PC-9 (cell line): ENCODE measurements around the gene AKR1C4. TPM values are rescaled to one million over a fixed set of nuclear protein-coding genes. Genes with fewer than 3 reads are reported as not detected.

Source experiments
- BruUV-seq: library from RNA; stranded (reverse); fragments of 400-500 nt; replicated peaks from 2 replicates; lab custom pipeline; 2021; lab: Mats Ljungman, UMichigan
- CTCF ChIA-PET: fragments of 300-600 bp; sonication (Branson Sonifier 250); formaldehyde crosslinking; loops from one replicate; lab custom pipeline; 2022; ENCODE audit warnings: antibody characterized with exemption; lab: Charles Lee
- POLR2A ChIA-PET: fragments of 300-600 bp; sonication (Branson Sonifier 250); formaldehyde crosslinking; loops from one replicate; lab custom pipeline; 2022; ENCODE audit warnings: antibody characterized with exemption; ENCODE audit not compliant: unreplicated experiment; lab: Charles Lee
- DNase-seq, 2 experiments: peaks; one replicate each; pipeline versions ENCODE4 v3.0.0 to v3.0.0-alpha.2; 2015 to 2022; ENCODE audit warnings: mixed read lengths in 1 of 2
- H2AFZ ChIP-seq: fragments of 200-600 bp; sonication (generic); 2 replicates; pipeline ENCODE4 v1.8.1; 2017; ENCODE audit warnings: antibody characterized with exemption
- H3F3A ChIP-seq: fragments of 200-600 bp; sonication (generic); 2 replicates; pipeline ENCODE4 v1.8.1; 2017; ENCODE audit warnings: antibody characterized with exemption, mild to moderate bottlenecking, low read depth; ENCODE audit not compliant: insufficient read depth
- H3K27ac ChIP-seq: fragments of 200-600 bp; sonication (generic); 2 replicates; pipeline ENCODE4 v1.6.1; 2016; ENCODE audit warnings: mixed run types
- H3K27me3 ChIP-seq: fragments of 200-600 bp; sonication (generic); 2 replicates; pipeline ENCODE4 v1.6.1; 2016; ENCODE audit warnings: low read depth, mixed run types; ENCODE audit not compliant: insufficient read depth
- H3K36me3 ChIP-seq: fragments of 200-600 bp; sonication (generic); 2 replicates; pipeline ENCODE4 v1.6.1; 2016; ENCODE audit warnings: low read depth, mixed run types
- H3K4me1 ChIP-seq: fragments of 200-600 bp; sonication (generic); replicated peaks from 2 replicates; pipeline ENCODE4 v1.6.1; 2016; ENCODE audit warnings: mixed run types; ENCODE audit not compliant: insufficient read depth
- H3K4me2 ChIP-seq: fragments of 200-600 bp; sonication (generic); 2 replicates; pipeline ENCODE4 v1.6.1; 2017; ENCODE audit warnings: mixed run types
- H3K4me3 ChIP-seq: fragments of 200-600 bp; sonication (generic); 2 replicates; pipeline ENCODE4 v1.6.1; 2016; ENCODE audit warnings: mixed run types
- H3K79me2 ChIP-seq: fragments of 200-600 bp; sonication (generic); 2 replicates; pipeline ENCODE4 v1.6.1; 2017; ENCODE audit warnings: low read depth, mixed run types
- H3K9me2 ChIP-seq: fragments of 200-600 bp; sonication (generic); 2 replicates; pipeline ENCODE4 v1.8.1; 2017; ENCODE audit warnings: mild to moderate bottlenecking; ENCODE audit not compliant: insufficient read depth
- H3K9me3 ChIP-seq: fragments of 200-600 bp; sonication (generic); 2 replicates; pipeline ENCODE4 v1.8.1; 2016; ENCODE audit warnings: low read depth; ENCODE audit not compliant: insufficient read depth
- H4K20me1 ChIP-seq: fragments of 200-600 bp; sonication (generic); 2 replicates; pipeline ENCODE4 v1.8.1; 2017; ENCODE audit not compliant: insufficient read depth
- CTCF ChIP-seq: fragments of 200-600 bp; sonication (generic); conservative IDR thresholded peaks from 2 replicates; pipeline ENCODE4 v1.6.1; 2017; ENCODE audit warnings: mixed run types, antibody characterized with exemption, mild to moderate bottlenecking, moderate library complexity
- EZH2 ChIP-seq: fragments of 200-600 bp; sonication (generic); IDR thresholded peaks from 2 replicates; pipeline ENCODE4 v1.8.0; 2017; ENCODE audit warnings: antibody characterized with exemption, low read depth
- intact Hi-C: fragments of 100-400 bp; cut with micrococcal nuclease; formaldehyde crosslinking; loops from one replicate; pipeline ENCODE4 v1.10.0; 2022; ENCODE audit not compliant: unreplicated experiment
- total RNA-seq: library from RNA; stranded (reverse); gene quantifications from 2 replicates; pipeline ENCODE4 v1.2.3, GENCODE V29; 2021

AKR1C4 gene
- total RNA-seq, 1 experiment from 2014 or later = not detected

DNA sequence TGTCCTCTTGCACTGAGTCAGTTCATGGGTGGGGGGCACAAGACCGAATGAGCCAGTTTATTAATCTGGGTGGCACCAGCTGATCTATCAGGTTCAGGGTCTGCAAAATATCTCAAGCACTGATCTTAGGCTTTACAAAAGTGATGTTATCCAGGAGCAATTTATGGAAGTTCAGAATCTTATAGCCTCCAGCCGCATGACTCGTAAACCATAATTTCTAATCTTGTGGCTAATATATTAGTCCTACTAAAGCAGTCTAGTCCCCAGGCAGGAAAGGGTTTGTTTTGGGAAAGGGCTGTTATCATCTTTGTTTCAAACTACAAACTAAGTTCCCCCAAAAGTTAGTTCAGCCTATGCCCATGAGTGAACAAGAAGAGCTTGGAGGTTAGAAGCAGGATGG is 45.6 kb upstream of the AKR1C4 start:
- H3K27ac ChIP-seq = no peak overlapping the region
- no peaks in the 10 kb centered on the region for H3K27me3 ChIP-seq
- BruUV-seq = no TSS peak
- H2AFZ ChIP-seq = no peak overlapping the region
- TF ChIP-seq CTCF (no peak), EZH2 (no peak)
- ChIA-PET CTCF (no interaction called here), POLR2A (no interaction called here)
- intact Hi-C loops = no loop called here
- H3K9me3 ChIP-seq = peaks cover 6% of the 10 kb centered on the region; the same call in 1 of the 2 replicates
- H3K9me2 ChIP-seq = no peaks in the 10 kb centered on the region
- H3K79me2 ChIP-seq = no peaks in the 10 kb centered on the region
- peaks cover 6% of the 10 kb centered on the region; the same call in 1 of the 2 replicates for H3F3A ChIP-seq
- no peaks in the 10 kb centered on the region for H3K36me3 ChIP-seq
- H3K4me3 ChIP-seq = no peak overlapping the region
- DNase-seq = no peak
- no peaks in the 10 kb centered on the region for H4K20me1 ChIP-seq
- peaks cover 23% of the 10 kb centered on the region for H3K4me1 ChIP-seq
- H3K4me2 ChIP-seq = no peak overlapping the region

- TF ChIP-seq EZH2 (no peak), CTCF (no peak)
- Histone ChIP-seq H3K27ac (no peak overlapping the region), H3K4me1 (no peaks in the 10 kb centered on the region), H3K27me3 (no peaks in the 10 kb centered on the region), H3K36me3 (no peaks in the 10 kb centered on the region), H3F3A (no peaks in the 10 kb centered on the region), H2AFZ (no peak overlapping the region; the same call in 1 of the 2 replicates), H3K9me3 (peaks cover under 1% of the 10 kb centered on the region; the same call in 1 of the 2 replicates), H3K4me3 (no peak overlapping the region), H3K79me2 (no peaks in the 10 kb centered on the region), H3K9me2 (no peaks in the 10 kb centered on the region), H4K20me1 (no peaks in the 10 kb centered on the region), H3K4me2 (no peak overlapping the region)
- intact Hi-C loops = no loop called here
- POLR2A ChIA-PET = no interaction called here
- CTCF ChIA-PET = no interaction called here
- no peak for DNase-seq
- no TSS peak for BruUV-seq
Observed at GRCh38 chr10:5155951-5156350, 40.7 kb upstream of the AKR1C4 start.

- ChIA-PET POLR2A (no interaction called here), CTCF (no interaction called here)
- H3K36me3 ChIP-seq = no peaks in the 10 kb centered on the region
- DNase-seq = no peak
- H3K4me3 ChIP-seq = no peak overlapping the region
- peaks cover 6% of the 10 kb centered on the region; the same call in 1 of the 2 replicates for H3K9me3 ChIP-seq
- intact Hi-C loops = no loop called here
- TF ChIP-seq EZH2 = no peak
- TF ChIP-seq CTCF = no peak
- BruUV-seq = no TSS peak
- no peaks in the 10 kb centered on the region for H3F3A ChIP-seq
- H2AFZ ChIP-seq = no peak overlapping the region
- no peaks in the 10 kb centered on the region for H3K79me2 ChIP-seq
- H3K4me2 ChIP-seq = no peak overlapping the region
- no peaks in the 10 kb centered on the region for H3K9me2 ChIP-seq
- no peaks in the 10 kb centered on the region for H3K4me1 ChIP-seq
- no peaks in the 10 kb centered on the region for H3K27me3 ChIP-seq
- H3K27ac ChIP-seq = no peak overlapping the region
- no peaks in the 10 kb centered on the region for H4K20me1 ChIP-seq
Observed at GRCh38 chr10:5157501-5157900, 39.1 kb upstream of the AKR1C4 start.
